Sigmoid colon (tissue), 4 donors: Measurements from ENCODE around the gene LARP1.

Source experiments
- EP300 ChIP-seq, 4 donors: sonication (generic); formaldehyde crosslinking; IDR thresholded peaks; one replicate each; pipeline ENCODE4 v1.6.1; 2017; ENCODE audit warnings: antibody characterized with exemption in 4 of 4
- POLR2AphosphoS5 ChIP-seq, 4 donors: sonication (generic); formaldehyde crosslinking; IDR thresholded peaks; one replicate each; pipeline ENCODE4 v1.6.1; 2017; ENCODE audit warnings: antibody characterized with exemption in 4 of 4
- TF ChIP-seq, protein P1 (sequence below), 4 experiments: fragments of 450-650 bp in 3 of 4; fragments of 200-600 bp in 1 of 4; IDR thresholded peaks; one replicate each; pipeline ENCODE4 v1.5.1; 2016 to 2019; ENCODE audit warnings: antibody characterized with exemption in 4 of 4, mild to moderate bottlenecking in 3 of 4, moderate library complexity in 2 of 4

DNA sequence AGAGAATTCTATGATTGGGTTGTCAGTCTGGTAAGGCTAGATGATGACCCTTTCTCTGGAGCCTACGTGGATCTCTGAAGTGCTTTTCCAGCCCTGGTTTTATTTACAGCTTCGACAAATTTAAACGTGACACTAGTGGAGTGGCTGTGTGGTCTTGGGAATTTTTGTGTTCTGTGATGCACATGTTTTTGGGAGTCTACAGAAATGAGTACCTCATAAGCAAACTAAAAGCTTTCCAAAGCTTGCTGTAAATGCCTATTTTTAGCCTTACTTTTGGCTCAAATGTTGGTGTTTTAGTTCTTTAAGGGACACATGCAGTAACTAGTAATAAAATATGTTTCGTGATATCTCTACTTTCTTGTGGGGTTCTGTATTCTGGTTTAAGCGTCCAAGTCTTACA lies 3.3 kb downstream of the LARP1 start:
- TF ChIP-seq, protein P1, sequence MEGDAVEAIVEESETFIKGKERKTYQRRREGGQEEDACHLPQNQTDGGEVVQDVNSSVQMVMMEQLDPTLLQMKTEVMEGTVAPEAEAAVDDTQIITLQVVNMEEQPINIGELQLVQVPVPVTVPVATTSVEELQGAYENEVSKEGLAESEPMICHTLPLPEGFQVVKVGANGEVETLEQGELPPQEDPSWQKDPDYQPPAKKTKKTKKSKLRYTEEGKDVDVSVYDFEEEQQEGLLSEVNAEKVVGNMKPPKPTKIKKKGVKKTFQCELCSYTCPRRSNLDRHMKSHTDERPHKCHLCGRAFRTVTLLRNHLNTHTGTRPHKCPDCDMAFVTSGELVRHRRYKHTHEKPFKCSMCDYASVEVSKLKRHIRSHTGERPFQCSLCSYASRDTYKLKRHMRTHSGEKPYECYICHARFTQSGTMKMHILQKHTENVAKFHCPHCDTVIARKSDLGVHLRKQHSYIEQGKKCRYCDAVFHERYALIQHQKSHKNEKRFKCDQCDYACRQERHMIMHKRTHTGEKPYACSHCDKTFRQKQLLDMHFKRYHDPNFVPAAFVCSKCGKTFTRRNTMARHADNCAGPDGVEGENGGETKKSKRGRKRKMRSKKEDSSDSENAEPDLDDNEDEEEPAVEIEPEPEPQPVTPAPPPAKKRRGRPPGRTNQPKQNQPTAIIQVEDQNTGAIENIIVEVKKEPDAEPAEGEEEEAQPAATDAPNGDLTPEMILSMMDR (IDR thresholded peaks at IDR 0.05), result no peak
- no peak for TF ChIP-seq POLR2AphosphoS5 (IDR thresholded peaks at IDR 0.05)
- no peak for TF ChIP-seq EP300 (IDR thresholded peaks at IDR 0.05)
